NCI-H748 (cell line): Measurements from ENCODE around the gene GPR179.

Source experiments
- DNase-seq: peaks from one replicate; lab custom pipeline; 2025; ENCODE audit not compliant: unreplicated experiment; lab: John Stamatoyannopoulos, UW

The GPR179 gene

GRCh38 chr17:38343608-38344419, at the start of gene GPR179:
GPR179 (minus strand) TSS chr17:38343956; CDS start chr17:38343789, 167 bp downstream.
- DNase-seq = no peak

- DNase-seq = no peak
Measured at GRCh38 chr17:38379448-38379847, 35.7 kb upstream of the GPR179 start.

GRCh38 chr17:38369124-38369886, 25.5 kb upstream of the GPR179 start:
- DNase-seq = no peak

GRCh38 chr17:38364741-38365140, 21.0 kb upstream of the GPR179 start:
- DNase-seq = no peak

GRCh38 chr17:38363016-38363415, 19.3 kb upstream of the GPR179 start:
- DNase-seq = no peak

- DNase-seq = no peak
Measured at GRCh38 chr17:38361694-38362465, 18.1 kb upstream of the GPR179 start.

- no peak for DNase-seq
Measured at GRCh38 chr17:38358586-38359513, 15.1 kb upstream of the GPR179 start.

GRCh38 chr17:38357486-38358123, 13.8 kb upstream of the GPR179 start:
- no peak for DNase-seq

GRCh38 chr17:38355251-38355650, 11.5 kb upstream of the GPR179 start:
- no peak for DNase-seq

GRCh38 chr17:38354466-38354865, 10.7 kb upstream of the GPR179 start:
- no peak for DNase-seq

GRCh38 chr17:38353668-38354067, 9.9 kb upstream of the GPR179 start:
- DNase-seq = no peak

- DNase-seq = no peak
Measured at GRCh38 chr17:38353086-38353604, 9.4 kb upstream of the GPR179 start.

GRCh38 chr17:38352245-38353085, 8.7 kb upstream of the GPR179 start:
- DNase-seq = peak; percentile 46

GRCh38 chr17:38351412-38352222, 7.9 kb upstream of the GPR179 start, which contains the start of gene SOCS7:
SOCS7 (plus strand) TSS chr17:38351844; CDS start chr17:38352053, 209 bp downstream.
- DNase-seq = peak; percentile 95

GRCh38 chr17:38350035-38350434, 6.3 kb upstream of the GPR179 start:
- DNase-seq = no peak

GRCh38 chr17:38349097-38349730, 5.5 kb upstream of the GPR179 start:
- peak; percentile 83 for DNase-seq

- no peak for DNase-seq
Measured at GRCh38 chr17:38345743-38346142, 2.0 kb upstream of the GPR179 start.
